Tibial artery (tissue), 4 donors: ENCODE measurements around the gene TMSB4X.

Source experiments
- DNase-seq, 2 donors: peaks; one replicate each; pipeline ENCODE4 v3.0.0-alpha.2; 2019
- H3K27ac ChIP-seq, 2 donors: fragments of 200-600 bp; sonication (generic) in 1 of 2; 1 replicate in 1 of 2; 2 replicates in 1 of 2; pipeline ENCODE4 v1.5.1; 2018 to 2019; ENCODE audit warnings: mild to moderate bottlenecking in 1 of 2
- H3K27me3 ChIP-seq, 2 donors: fragments of 200-600 bp; sonication (generic) in 1 of 2; one replicate each; pipeline versions ENCODE4 v1.5.1 to v1.6.0; 2016 to 2019
- H3K36me3 ChIP-seq, 3 donors: fragments of 200-600 bp; sonication (generic) in 2 of 3; one replicate each; pipeline ENCODE4 v1.5.1; 2016 to 2019; ENCODE audit warnings: mild to moderate bottlenecking in 2 of 3
- H3K4me1 ChIP-seq, 4 donors: fragments of 200-600 bp; sonication (generic) in 2 of 4; 1 replicate in 3 of 4; 2 replicates in 1 of 4; pipeline ENCODE4 v1.5.1; 2016 to 2019
- H3K4me3 ChIP-seq, 2 donors: fragments of 200-600 bp; sonication (generic) in 1 of 2; 1 replicate in 1 of 2; 2 replicates in 1 of 2; pipeline ENCODE4 v1.5.1; 2018 to 2019; ENCODE audit warnings: mild to moderate bottlenecking in 2 of 2
- H3K9me3 ChIP-seq, 3 donors: fragments of 200-600 bp; sonication (generic) in 1 of 3; one replicate each; pipeline ENCODE4 v1.5.1; 2016 to 2019
- intact Hi-C: fragments of 100-400 bp; cut with DNase I; formaldehyde crosslinking; loops from one replicate; pipeline ENCODE4 v1.15.0; 2023; ENCODE audit warnings: low total_unique reads
- TF ChIP-seq, protein P1 (sequence below), 2 experiments: fragments of 200-600 bp in 1 of 2; fragments of 450-650 bp in 1 of 2; IDR thresholded peaks; one replicate each; pipeline ENCODE4 v1.5.1; 2017 to 2019; ENCODE audit warnings: antibody characterized with exemption in 2 of 2, mild to moderate bottlenecking in 1 of 2, moderate library complexity in 1 of 2

Gene TMSB4X

DNA sequence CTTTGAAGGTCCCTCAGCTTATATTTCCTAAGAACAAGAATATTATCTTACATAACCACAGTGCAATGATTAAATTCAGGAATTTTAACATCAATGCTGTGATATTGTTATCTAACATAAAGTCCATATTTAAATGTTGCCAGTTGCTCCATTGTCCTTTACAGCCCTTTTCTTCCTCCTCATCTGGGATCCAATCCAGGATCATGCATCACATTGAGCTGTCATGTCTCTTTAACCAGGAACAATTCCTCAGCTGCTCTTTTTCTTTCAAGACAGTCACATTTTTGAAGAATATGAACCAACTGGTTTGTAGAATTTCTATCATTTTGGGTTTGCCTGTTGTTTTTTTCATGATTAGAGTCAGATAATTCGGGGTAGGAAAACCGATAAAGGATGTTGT, 12.0 kb downstream of the TMSB4X start:
- Histone ChIP-seq H3K27ac (no peak overlapping the region), H3K4me1 (peaks cover 0 to 8% (median 0%) of the 10 kb centered on the region in 4 donors), H3K9me3 (no peaks in the 10 kb centered on the region), H3K36me3 (no peaks in the 10 kb centered on the region), H3K4me3 (no peak overlapping the region), H3K27me3 (no peaks in the 10 kb centered on the region)
- intact Hi-C loops, result no loop called here
- no peak for DNase-seq
- TF ChIP-seq, protein P1, sequence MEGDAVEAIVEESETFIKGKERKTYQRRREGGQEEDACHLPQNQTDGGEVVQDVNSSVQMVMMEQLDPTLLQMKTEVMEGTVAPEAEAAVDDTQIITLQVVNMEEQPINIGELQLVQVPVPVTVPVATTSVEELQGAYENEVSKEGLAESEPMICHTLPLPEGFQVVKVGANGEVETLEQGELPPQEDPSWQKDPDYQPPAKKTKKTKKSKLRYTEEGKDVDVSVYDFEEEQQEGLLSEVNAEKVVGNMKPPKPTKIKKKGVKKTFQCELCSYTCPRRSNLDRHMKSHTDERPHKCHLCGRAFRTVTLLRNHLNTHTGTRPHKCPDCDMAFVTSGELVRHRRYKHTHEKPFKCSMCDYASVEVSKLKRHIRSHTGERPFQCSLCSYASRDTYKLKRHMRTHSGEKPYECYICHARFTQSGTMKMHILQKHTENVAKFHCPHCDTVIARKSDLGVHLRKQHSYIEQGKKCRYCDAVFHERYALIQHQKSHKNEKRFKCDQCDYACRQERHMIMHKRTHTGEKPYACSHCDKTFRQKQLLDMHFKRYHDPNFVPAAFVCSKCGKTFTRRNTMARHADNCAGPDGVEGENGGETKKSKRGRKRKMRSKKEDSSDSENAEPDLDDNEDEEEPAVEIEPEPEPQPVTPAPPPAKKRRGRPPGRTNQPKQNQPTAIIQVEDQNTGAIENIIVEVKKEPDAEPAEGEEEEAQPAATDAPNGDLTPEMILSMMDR (IDR thresholded peaks at IDR 0.05), result no peak

DNA sequence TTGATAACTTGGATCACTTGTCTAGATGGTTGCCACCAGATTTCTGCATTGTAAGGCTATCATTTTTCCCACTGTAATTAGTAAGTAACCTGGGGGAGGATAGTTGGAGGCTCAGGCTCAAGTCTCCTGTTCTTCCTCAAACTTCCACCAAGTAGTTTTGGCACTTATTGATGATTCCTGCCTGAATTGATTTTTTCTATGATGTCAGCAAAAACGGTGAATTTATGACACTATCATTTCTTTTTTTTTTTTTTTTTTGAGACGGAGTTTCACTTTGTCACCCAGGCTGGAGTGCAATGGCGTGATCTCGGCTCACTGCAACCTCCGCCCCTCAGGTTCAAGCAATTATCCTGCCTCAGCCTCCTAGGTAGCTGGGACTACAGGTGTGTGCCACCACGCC, 12.4 kb downstream of the TMSB4X start:
- intact Hi-C loops, result no loop called here
- H3K4me1 ChIP-seq, result peaks cover 0 to 8% (median 0%) of the 10 kb centered on the region in 4 donors
- TF ChIP-seq, protein P1 (IDR thresholded peaks at IDR 0.05), result no peak
- no peak overlapping the region for H3K4me3 ChIP-seq
- DNase-seq, result no peak
- no peaks in the 10 kb centered on the region for H3K36me3 ChIP-seq
- no peak overlapping the region for H3K27ac ChIP-seq
- no peaks in the 10 kb centered on the region for H3K9me3 ChIP-seq
- no peaks in the 10 kb centered on the region for H3K27me3 ChIP-seq

DNA sequence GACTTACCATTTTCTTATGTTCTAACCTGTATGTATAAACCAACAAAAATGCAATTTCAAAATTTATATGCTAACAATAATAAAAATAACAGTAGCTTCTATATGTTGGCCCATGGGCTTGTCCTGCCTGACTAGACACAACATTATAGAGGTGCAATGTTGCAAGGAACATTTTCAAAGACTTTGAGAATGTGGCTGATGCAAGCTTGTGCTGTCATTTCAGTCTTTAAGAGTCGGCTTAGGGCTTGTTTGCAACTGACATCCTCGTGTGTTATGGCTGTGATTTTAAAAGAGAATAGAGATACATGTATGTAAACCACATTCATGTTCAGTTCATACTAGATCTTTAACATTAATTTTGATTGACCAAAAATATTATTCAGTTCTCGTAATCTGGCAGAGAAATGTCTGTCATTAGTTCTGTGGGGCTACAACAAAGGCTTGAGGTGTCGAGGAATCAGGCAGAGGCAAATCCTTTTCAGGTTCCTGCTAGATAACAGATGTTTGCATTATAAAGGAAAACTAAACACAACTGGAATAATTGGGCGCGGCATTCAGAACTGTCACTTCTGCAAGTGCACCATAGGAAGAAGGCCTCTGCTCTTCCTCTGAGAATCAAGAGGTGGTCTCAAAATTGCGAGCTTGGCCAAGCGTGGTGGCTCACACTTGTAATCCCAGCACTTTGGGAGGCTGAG, 13.1 kb downstream of the TMSB4X start:
- H3K36me3 ChIP-seq, result no peaks in the 10 kb centered on the region
- H3K27ac ChIP-seq, result no peak overlapping the region
- intact Hi-C loops, result no loop called here
- no peaks in the 10 kb centered on the region for H3K27me3 ChIP-seq
- H3K4me3 ChIP-seq, result no peak overlapping the region
- DNase-seq, result no peak
- peaks cover 0 to 8% (median 0%) of the 10 kb centered on the region in 4 donors for H3K4me1 ChIP-seq
- no peaks in the 10 kb centered on the region for H3K9me3 ChIP-seq
- TF ChIP-seq, protein P1 (IDR thresholded peaks at IDR 0.05), result no peak

DNA sequence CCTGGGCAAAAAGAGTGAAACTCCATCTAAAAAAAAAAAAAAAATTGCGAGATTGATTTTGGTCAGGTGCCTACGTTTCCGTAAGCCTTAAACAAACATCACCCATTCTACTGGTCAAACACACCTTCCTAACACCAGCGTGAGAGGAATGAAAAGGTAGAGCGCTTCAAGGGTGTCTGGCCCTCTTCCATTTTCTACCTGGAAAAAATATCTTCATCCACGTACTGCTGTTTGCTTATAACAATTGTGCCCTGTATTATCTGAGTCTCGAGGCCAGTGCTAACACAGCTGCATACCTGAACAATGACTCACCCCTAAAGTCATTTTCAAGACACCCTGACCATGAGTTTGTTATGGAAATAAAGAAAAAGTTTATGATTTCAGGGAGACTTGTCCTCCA, 13.9 kb downstream of the TMSB4X start:
- no peak overlapping the region for H3K4me3 ChIP-seq
- no peaks in the 10 kb centered on the region for H3K9me3 ChIP-seq
- TF ChIP-seq, protein P1 (IDR thresholded peaks at IDR 0.05), result no peak
- no peaks in the 10 kb centered on the region for H3K27me3 ChIP-seq
- peaks cover 0 to 8% (median 0%) of the 10 kb centered on the region in 4 donors for H3K4me1 ChIP-seq
- DNase-seq, result no peak
- H3K27ac ChIP-seq, result no peak overlapping the region
- no peaks in the 10 kb centered on the region for H3K36me3 ChIP-seq
- intact Hi-C loops, result no loop called here

DNA sequence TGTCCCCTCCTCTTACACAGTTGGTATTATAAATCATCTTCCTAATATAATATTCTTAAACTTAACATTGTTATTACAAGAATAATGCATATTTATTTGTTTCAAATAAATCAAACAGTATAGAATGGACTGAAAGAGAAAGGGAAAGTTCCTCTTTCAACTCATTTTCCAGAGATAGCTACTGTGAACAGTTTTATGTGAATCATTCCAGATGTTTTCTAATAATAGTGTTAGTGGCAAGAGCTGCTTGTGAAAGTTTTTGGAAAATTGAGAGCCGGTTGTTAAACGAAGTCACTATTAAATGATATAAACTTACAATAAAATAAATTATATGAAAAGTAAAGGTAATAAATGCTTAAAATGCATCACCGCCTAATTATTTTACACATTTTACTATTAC, 14.6 kb downstream of the TMSB4X start:
- Histone ChIP-seq H3K9me3 (no peaks in the 10 kb centered on the region), H3K36me3 (no peaks in the 10 kb centered on the region), H3K27ac (no peak overlapping the region), H3K4me3 (no peak overlapping the region), H3K27me3 (no peaks in the 10 kb centered on the region), H3K4me1 (peaks cover 0 to 8% (median 0%) of the 10 kb centered on the region in 4 donors)
- no peak for DNase-seq
- intact Hi-C loops, result no loop called here
- TF ChIP-seq, protein P1 (IDR thresholded peaks at IDR 0.05), result no peak
